ENCODE results near the gene PDGFD. TPM values are rescaled to one million over a fixed set of nuclear protein-coding genes. Genes with fewer than 3 reads are reported as not detected.
A peak's percentile ranks its signal among the peaks of the same experiment; 100 is the strongest.

PDGFD gene
- total RNA-seq, 1 donor from 2014 or later, result 0.53 TPM

- TF ChIP-seq, protein P1, sequence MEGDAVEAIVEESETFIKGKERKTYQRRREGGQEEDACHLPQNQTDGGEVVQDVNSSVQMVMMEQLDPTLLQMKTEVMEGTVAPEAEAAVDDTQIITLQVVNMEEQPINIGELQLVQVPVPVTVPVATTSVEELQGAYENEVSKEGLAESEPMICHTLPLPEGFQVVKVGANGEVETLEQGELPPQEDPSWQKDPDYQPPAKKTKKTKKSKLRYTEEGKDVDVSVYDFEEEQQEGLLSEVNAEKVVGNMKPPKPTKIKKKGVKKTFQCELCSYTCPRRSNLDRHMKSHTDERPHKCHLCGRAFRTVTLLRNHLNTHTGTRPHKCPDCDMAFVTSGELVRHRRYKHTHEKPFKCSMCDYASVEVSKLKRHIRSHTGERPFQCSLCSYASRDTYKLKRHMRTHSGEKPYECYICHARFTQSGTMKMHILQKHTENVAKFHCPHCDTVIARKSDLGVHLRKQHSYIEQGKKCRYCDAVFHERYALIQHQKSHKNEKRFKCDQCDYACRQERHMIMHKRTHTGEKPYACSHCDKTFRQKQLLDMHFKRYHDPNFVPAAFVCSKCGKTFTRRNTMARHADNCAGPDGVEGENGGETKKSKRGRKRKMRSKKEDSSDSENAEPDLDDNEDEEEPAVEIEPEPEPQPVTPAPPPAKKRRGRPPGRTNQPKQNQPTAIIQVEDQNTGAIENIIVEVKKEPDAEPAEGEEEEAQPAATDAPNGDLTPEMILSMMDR (IDR thresholded peaks at IDR 0.05; ENCODE audit: insufficient read depth, low read length, severe bottlenecking), result no peak
- no peak for DNase-seq (ENCODE audit: low read depth)
- FAIRE-seq, result no peak
- Histone ChIP-seq H3K4me3 (ENCODE audit: low read depth, low read length) (no peak overlapping the region), H3K27me3 (ENCODE audit: control insufficient read depth, insufficient read depth, low read length) (no peaks in the 10 kb centered on the region), H3K36me3 (ENCODE audit: control insufficient read depth, insufficient read depth, low read length) (no peaks in the 10 kb centered on the region)
Observed at GRCh38 chr11:104090767-104091166, 73.2 kb downstream of the PDGFD start.

- no peak overlapping the region for H3K4me3 ChIP-seq (ENCODE audit: low read depth, low read length)
- FAIRE-seq, result no peak
- no peaks in the 10 kb centered on the region for H3K27me3 ChIP-seq (ENCODE audit: control insufficient read depth, insufficient read depth, low read length)
- H3K36me3 ChIP-seq (ENCODE audit: control insufficient read depth, insufficient read depth, low read length), result no peaks in the 10 kb centered on the region
- TF ChIP-seq, protein P1 (IDR thresholded peaks at IDR 0.05; ENCODE audit: insufficient read depth, low read length, severe bottlenecking), result no peak
- DNase-seq (ENCODE audit: low read depth), result no peak
Observed at GRCh38 chr11:104089481-104089880, 74.5 kb downstream of the PDGFD start.

DNA sequence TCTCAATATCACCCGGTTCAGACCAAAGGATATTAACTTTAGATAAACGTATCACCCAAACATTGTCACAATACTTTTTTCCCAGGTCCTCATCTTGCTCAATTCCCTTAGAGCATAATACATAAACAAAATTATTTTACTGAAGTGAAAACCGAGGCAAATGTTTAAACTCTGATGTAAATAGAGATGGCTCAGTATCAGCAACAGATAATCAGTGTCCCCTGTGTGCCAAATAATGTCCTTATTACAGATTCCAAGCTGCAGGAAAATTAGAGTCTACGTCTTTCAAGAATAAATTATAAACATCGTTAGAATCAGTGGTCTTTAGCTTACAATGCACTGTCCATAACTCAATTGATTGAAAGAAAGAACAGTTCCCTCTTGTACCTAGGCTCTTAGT lies 77.3 kb downstream of the PDGFD start:
- FAIRE-seq, result no peak
- TF ChIP-seq, protein P1 (IDR thresholded peaks at IDR 0.05; ENCODE audit: insufficient read depth, low read length, severe bottlenecking), result no peak
- DNase-seq (ENCODE audit: low read depth), result no peak
- Histone ChIP-seq H3K36me3 (ENCODE audit: control insufficient read depth, insufficient read depth, low read length) (no peaks in the 10 kb centered on the region), H3K4me3 (ENCODE audit: low read depth, low read length) (no peak overlapping the region), H3K27me3 (ENCODE audit: control insufficient read depth, insufficient read depth, low read length) (no peaks in the 10 kb centered on the region)

GRCh38 chr11:104078995-104079394 lies 85.0 kb downstream of the PDGFD start:
- TF ChIP-seq, protein P1 (IDR thresholded peaks at IDR 0.05; ENCODE audit: insufficient read depth, low read length, severe bottlenecking), result no peak

GRCh38 chr11:104078245-104078644 lies 85.7 kb downstream of the PDGFD start:
- Histone ChIP-seq H3K36me3 (ENCODE audit: control insufficient read depth, insufficient read depth, low read length) (no peaks in the 10 kb centered on the region), H3K4me3 (ENCODE audit: low read depth, low read length) (no peak overlapping the region), H3K27me3 (ENCODE audit: control insufficient read depth, insufficient read depth, low read length) (no peaks in the 10 kb centered on the region)
- FAIRE-seq, result no peak
- TF ChIP-seq, protein P1 (IDR thresholded peaks at IDR 0.05; ENCODE audit: insufficient read depth, low read length, severe bottlenecking), result no peak
- no peak for DNase-seq (ENCODE audit: low read depth)

More at GRCh38 chr11:104078995-104079394, 85.0 kb downstream of the PDGFD start:
- H3K4me3 ChIP-seq (ENCODE audit: low read depth, low read length), result no peak overlapping the region
- no peak for FAIRE-seq
- H3K36me3 ChIP-seq (ENCODE audit: control insufficient read depth, insufficient read depth, low read length), result no peaks in the 10 kb centered on the region
- H3K27me3 ChIP-seq (ENCODE audit: control insufficient read depth, insufficient read depth, low read length), result no peaks in the 10 kb centered on the region
- peak; percentile 68 for DNase-seq (ENCODE audit: low read depth)

DNA sequence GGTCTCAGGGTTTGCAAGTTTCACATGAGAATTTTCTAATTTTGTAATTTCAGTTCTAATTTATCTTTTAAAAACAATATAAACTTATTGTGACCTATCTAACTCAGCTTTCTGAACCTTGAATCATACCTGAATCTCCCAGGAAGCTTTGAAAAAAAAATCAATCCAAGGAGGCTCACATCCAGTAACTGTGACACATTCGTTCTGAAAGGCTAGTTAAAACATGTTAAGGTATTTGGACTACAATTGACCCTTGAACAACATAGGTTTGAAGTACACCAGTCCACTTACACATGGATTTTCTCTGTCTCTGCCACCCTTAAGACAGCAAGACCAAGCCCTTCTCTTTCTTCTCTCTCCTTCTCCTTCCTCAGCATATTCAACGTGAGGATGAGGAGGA lies 87.5 kb downstream of the PDGFD start:
- Histone ChIP-seq H3K4me3 (ENCODE audit: low read depth, low read length) (no peak overlapping the region), H3K36me3 (ENCODE audit: control insufficient read depth, insufficient read depth, low read length) (no peaks in the 10 kb centered on the region), H3K27me3 (ENCODE audit: control insufficient read depth, insufficient read depth, low read length) (no peaks in the 10 kb centered on the region)
- FAIRE-seq (no peak), DNase-seq (ENCODE audit: low read depth) (peak; percentile 97)
- TF ChIP-seq, protein P1 (IDR thresholded peaks at IDR 0.05; ENCODE audit: insufficient read depth, low read length, severe bottlenecking), result no peak
